SK-N-SH (cell line): ENCODE results near the gene ITLN1.

Experiments used
- FOSL2 ChIP-seq: IDR thresholded peaks from 2 replicates; pipeline ENCODE4 v1.4.0; 2012; ENCODE audit warnings: low read depth, mild to moderate bottlenecking, moderate library complexity, borderline replicate concordance
- FOXJ3 ChIP-seq: sonication (generic); formaldehyde crosslinking; IDR thresholded peaks from 2 replicates; pipeline ENCODE4 v1.5.1; 2020; ENCODE audit warnings: mild to moderate bottlenecking, missing genetic modification reagents
- GATA2 ChIP-seq: sonication (generic); formaldehyde crosslinking; IDR thresholded peaks from 2 replicates; pipeline ENCODE4 v1.5.0; 2020; ENCODE audit warnings: mild to moderate bottlenecking, missing genetic modification reagents
- POLR2AphosphoS5 ChIP-seq: IDR thresholded peaks from 2 replicates; pipeline ENCODE4 v1.6.1; 2012; ENCODE audit warnings: low read depth, low read length
- RAD21 ChIP-seq: IDR thresholded peaks from 2 replicates; pipeline ENCODE4 v1.6.1; 2012; ENCODE audit warnings: mild to moderate bottlenecking, low read length
- RFX5 ChIP-seq: IDR thresholded peaks from 2 replicates; pipeline ENCODE4 v1.6.1; 2012; ENCODE audit warnings: mild to moderate bottlenecking, improper control_type of control experiment, low read length
- SIN3A ChIP-seq: IDR thresholded peaks from 2 replicates; pipeline ENCODE4 v1.6.1; 2012; ENCODE audit warnings: low read depth, mild to moderate bottlenecking, low read length, moderate library complexity, borderline replicate concordance
- SMC3 ChIP-seq: IDR thresholded peaks from 2 replicates; pipeline ENCODE4 v1.6.1; 2012; ENCODE audit warnings: low read depth, low read length, improper control_type of control experiment
- YY1 ChIP-seq: IDR thresholded peaks from 2 replicates; pipeline ENCODE4 v1.4.0; 2012; ENCODE audit warnings: low read depth, mild to moderate bottlenecking
- TF ChIP-seq, protein P1 (sequence below): fragments of 200-600 bp; sonication (generic); IDR thresholded peaks from 2 replicates; pipeline ENCODE4 v1.6.1; 2017; ENCODE audit warnings: antibody characterized with exemption, mild to moderate bottlenecking, moderate library complexity
- TF ChIP-seq, protein P2 (sequence below): IDR thresholded peaks from 2 replicates; pipeline ENCODE4 v1.6.1; 2012; ENCODE audit warnings: mild to moderate bottlenecking, low read depth, low read length, moderate library complexity

DNA sequence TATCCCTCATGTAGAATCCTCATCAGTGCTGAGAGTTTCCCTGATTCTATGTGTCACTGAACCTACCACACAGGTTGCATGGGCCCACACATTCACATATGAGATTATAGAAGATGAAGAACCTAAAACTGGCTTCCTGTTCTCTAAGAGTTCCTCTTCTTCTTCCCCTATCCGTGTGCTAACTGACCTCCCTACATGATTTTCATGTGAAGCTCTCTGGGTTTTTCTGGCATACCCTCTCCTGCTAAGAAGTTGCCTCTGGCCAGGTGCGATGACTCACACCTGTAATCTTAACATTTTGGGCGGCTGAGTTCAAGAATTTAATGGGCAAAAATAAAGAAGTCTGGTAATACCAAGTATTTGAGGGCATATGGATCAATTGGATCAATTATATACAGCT lies 16.8 kb downstream of the ITLN1 start:
- TF ChIP-seq, protein P1, sequence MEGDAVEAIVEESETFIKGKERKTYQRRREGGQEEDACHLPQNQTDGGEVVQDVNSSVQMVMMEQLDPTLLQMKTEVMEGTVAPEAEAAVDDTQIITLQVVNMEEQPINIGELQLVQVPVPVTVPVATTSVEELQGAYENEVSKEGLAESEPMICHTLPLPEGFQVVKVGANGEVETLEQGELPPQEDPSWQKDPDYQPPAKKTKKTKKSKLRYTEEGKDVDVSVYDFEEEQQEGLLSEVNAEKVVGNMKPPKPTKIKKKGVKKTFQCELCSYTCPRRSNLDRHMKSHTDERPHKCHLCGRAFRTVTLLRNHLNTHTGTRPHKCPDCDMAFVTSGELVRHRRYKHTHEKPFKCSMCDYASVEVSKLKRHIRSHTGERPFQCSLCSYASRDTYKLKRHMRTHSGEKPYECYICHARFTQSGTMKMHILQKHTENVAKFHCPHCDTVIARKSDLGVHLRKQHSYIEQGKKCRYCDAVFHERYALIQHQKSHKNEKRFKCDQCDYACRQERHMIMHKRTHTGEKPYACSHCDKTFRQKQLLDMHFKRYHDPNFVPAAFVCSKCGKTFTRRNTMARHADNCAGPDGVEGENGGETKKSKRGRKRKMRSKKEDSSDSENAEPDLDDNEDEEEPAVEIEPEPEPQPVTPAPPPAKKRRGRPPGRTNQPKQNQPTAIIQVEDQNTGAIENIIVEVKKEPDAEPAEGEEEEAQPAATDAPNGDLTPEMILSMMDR, result no peak
- TF ChIP-seq FOXJ3 (CRISPR knock-in tag) (no peak), SMC3 (no peak), POLR2AphosphoS5 (no peak), RAD21 (no peak), SIN3A (no peak), GATA2 (no peak), YY1 (no peak), RFX5 (no peak), FOSL2 (no peak)
- TF ChIP-seq, protein P2, sequence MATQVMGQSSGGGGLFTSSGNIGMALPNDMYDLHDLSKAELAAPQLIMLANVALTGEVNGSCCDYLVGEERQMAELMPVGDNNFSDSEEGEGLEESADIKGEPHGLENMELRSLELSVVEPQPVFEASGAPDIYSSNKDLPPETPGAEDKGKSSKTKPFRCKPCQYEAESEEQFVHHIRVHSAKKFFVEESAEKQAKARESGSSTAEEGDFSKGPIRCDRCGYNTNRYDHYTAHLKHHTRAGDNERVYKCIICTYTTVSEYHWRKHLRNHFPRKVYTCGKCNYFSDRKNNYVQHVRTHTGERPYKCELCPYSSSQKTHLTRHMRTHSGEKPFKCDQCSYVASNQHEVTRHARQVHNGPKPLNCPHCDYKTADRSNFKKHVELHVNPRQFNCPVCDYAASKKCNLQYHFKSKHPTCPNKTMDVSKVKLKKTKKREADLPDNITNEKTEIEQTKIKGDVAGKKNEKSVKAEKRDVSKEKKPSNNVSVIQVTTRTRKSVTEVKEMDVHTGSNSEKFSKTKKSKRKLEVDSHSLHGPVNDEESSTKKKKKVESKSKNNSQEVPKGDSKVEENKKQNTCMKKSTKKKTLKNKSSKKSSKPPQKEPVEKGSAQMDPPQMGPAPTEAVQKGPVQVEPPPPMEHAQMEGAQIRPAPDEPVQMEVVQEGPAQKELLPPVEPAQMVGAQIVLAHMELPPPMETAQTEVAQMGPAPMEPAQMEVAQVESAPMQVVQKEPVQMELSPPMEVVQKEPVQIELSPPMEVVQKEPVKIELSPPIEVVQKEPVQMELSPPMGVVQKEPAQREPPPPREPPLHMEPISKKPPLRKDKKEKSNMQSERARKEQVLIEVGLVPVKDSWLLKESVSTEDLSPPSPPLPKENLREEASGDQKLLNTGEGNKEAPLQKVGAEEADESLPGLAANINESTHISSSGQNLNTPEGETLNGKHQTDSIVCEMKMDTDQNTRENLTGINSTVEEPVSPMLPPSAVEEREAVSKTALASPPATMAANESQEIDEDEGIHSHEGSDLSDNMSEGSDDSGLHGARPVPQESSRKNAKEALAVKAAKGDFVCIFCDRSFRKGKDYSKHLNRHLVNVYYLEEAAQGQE, result no peak
